Measurements from ENCODE around the gene PKP3.

The PKP3 gene

GRCh38 chr11:358129-358800 lies 35.7 kb upstream of the PKP3 start:
- TF ChIP-seq SIN3A (IDR thresholded peaks at IDR 0.05; ENCODE audit: borderline replicate concordance, insufficient read depth, low read length), result no peak
- TF ChIP-seq TAF1 (IDR thresholded peaks at IDR 0.05; ENCODE audit: borderline replicate concordance, insufficient read depth, low read length), result no peak
- no peak for TF ChIP-seq FOXP2 (optimal IDR thresholded peaks at IDR 0.05; ENCODE audit: borderline replicate concordance, extremely low read depth, extremely low read length, insufficient read depth)
- no peak for TF ChIP-seq REST (IDR thresholded peaks at IDR 0.05; ENCODE audit: insufficient read depth in 1 of 2, low read depth in 2 of 2, low read length in 2 of 2)
- TF ChIP-seq POLR2AphosphoS5 (IDR thresholded peaks at IDR 0.05; ENCODE audit: low read depth, low read length), result no peak

GRCh38 chr11:359181-359714 lies 34.8 kb upstream of the PKP3 start:
- no peak for TF ChIP-seq POLR2AphosphoS5 (IDR thresholded peaks at IDR 0.05; ENCODE audit: low read depth, low read length)
- no peak for TF ChIP-seq FOXP2 (optimal IDR thresholded peaks at IDR 0.05; ENCODE audit: borderline replicate concordance, extremely low read depth, extremely low read length, insufficient read depth)
- TF ChIP-seq SIN3A (IDR thresholded peaks at IDR 0.05; ENCODE audit: borderline replicate concordance, insufficient read depth, low read length), result no peak
- no peak for TF ChIP-seq REST (IDR thresholded peaks at IDR 0.05; ENCODE audit: insufficient read depth in 1 of 2, low read depth in 2 of 2, low read length in 2 of 2)
- no peak for TF ChIP-seq TAF1 (IDR thresholded peaks at IDR 0.05; ENCODE audit: borderline replicate concordance, insufficient read depth, low read length)

GRCh38 chr11:360326-361280 lies 33.4 kb upstream of the PKP3 start:
- TF ChIP-seq SIN3A (IDR thresholded peaks at IDR 0.05; ENCODE audit: borderline replicate concordance, insufficient read depth, low read length) (no peak), TAF1 (IDR thresholded peaks at IDR 0.05; ENCODE audit: borderline replicate concordance, insufficient read depth, low read length) (no peak), POLR2AphosphoS5 (IDR thresholded peaks at IDR 0.05; ENCODE audit: low read depth, low read length) (no peak), REST (IDR thresholded peaks at IDR 0.05; ENCODE audit: insufficient read depth in 1 of 2, low read depth in 2 of 2, low read length in 2 of 2) (0 out of 4 replicates have a peak, but pooled peaks of 1 of the 2 experiments have one; percentile 2), FOXP2 (optimal IDR thresholded peaks at IDR 0.05; ENCODE audit: borderline replicate concordance, extremely low read depth, extremely low read length, insufficient read depth) (no peak)

GRCh38 chr11:362642-363442 lies 31.2 kb upstream of the PKP3 start:
- no peak for TF ChIP-seq POLR2AphosphoS5 (IDR thresholded peaks at IDR 0.05; ENCODE audit: low read depth, low read length)
- no peak for TF ChIP-seq SIN3A (IDR thresholded peaks at IDR 0.05; ENCODE audit: borderline replicate concordance, insufficient read depth, low read length)
